GM13977 (cell line): ENCODE data around the gene BMERB1.
"Not testable (repeated sequence)": the region's sequence is repeated elsewhere in the genome, so short reads cannot be mapped to it uniquely, and the experiment has no call there.

Experiments used
- DNase-seq: peaks from one replicate; pipeline ENCODE4 v3.0.0; 2012; ENCODE audit warnings: low spot score
- CTCF ChIP-seq: IDR thresholded peaks from 2 replicates; pipeline ENCODE4 v1.5.1; 2012; ENCODE audit warnings: mild to moderate bottlenecking, control low read depth; ENCODE audit not compliant: insufficient read depth; ENCODE audit errors: extremely low read depth, missing control alignments
- in situ Hi-C: fragments of 300-500 bp; cut with MboI; formaldehyde crosslinking; loops from one replicate; pipeline ENCODE4 v1.12.0; 2022; ENCODE audit warnings: low sequenced_read_pairs, low pct_unique_long_range_greater_than_20kb, mixed read lengths, inconsistent platforms; ENCODE audit not compliant: unreplicated experiment

The BMERB1 gene

DNA sequence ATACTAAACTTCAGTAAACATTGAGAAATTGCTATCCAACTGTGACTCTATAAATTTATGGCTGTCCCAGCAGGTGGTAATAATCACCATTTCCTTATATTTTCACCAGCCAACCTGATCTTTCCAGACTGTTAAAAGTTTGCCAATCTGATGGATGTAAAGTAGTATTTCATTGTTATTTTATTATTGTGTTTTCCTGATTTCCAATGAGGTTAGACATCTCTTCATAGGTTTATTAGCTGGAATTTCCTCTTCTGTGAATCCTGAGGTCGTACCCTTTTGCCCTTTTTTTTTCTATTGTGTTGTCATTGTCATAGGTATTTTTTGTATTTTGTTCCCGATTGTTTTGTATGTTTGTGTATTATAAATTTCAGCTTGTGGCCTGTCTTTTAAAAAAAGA, 31.7 kb downstream of the BMERB1 start:
- DNase-seq, result no peak
- in situ Hi-C loops, result no loop called here
- no peak for TF ChIP-seq CTCF

DNA sequence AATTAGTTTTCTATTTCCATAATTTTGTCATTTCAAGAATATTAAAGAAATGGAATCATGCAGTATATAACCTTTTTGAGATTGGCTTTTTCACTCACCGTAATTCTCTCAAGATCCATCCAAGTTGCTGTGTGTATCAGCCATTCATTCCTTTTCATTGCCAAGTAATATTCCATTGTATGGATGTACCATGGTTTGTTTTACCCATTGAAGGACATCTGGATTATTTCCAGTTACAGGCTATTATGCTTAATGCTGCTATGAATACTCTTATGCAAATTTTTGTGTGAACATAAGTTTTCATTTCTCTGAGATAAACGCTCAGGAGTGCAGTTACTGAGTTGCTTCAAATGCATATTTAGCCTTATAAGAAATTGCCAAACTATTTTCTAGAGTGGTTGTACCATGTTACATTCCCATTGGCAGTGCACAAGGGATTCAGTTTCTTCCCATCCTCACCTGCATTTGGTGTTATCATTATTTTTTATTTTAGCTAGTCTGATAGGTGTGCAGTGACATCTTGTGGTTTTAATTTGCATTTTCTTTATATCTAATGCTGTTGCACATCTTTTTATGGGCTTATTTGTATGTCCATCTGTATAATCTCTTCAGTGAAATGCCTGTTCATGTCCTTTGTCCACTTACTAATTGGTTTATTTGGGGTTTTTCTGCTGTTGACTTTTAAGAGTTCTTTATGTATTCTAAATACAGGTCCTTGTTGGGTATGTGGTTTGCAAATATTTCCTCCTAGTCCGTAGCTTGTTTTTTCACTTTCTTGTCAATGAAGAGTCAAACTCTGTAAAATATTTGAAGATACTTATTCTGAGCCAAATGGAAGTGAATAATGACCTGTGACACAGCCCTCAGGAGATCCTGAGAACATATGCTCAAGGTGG, 32.7 kb downstream of the BMERB1 start:
- no peak for TF ChIP-seq CTCF
- no peak for DNase-seq
- in situ Hi-C loops, result no loop called here

GRCh38 chr16:15476971-15477370, 42.6 kb downstream of the BMERB1 start:
- DNase-seq, in situ Hi-C loops: not testable (repeated sequence)

DNA sequence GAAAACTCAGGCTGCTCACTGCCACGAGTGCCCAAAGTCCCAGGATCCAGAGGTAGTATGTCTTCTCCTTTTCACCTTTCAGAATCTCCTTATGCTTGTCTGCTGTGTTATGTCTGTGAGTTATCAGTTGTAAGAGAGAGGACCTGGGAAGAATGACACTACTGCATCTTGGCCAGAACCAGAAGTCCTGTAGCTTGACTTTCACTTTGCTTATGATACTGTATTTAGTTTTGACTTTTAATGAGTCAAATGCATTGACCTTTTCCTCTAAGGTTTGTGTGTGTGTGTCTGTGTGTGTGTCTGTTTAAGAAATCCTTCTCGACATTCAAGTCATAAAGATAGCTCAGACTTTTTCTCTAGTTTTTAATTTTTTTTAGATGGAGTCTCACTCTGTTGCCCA, 43.4 kb downstream of the BMERB1 start:
- in situ Hi-C loops, result no loop called here
- no peak for TF ChIP-seq CTCF
- no peak for DNase-seq

GRCh38 chr16:15482068-15482747, 47.8 kb downstream of the BMERB1 start:
- DNase-seq, result no peak
- no peak for TF ChIP-seq CTCF
- in situ Hi-C loops, result no loop called here

- no peak for TF ChIP-seq CTCF
- in situ Hi-C loops, result no loop called here
- DNase-seq, result no peak
Observed at GRCh38 chr16:15482748-15483298, 48.4 kb downstream of the BMERB1 start.

- no peak for TF ChIP-seq CTCF
- in situ Hi-C loops, result no loop called here
- DNase-seq, result no peak
Observed at GRCh38 chr16:15483857-15484256, 49.5 kb downstream of the BMERB1 start.
